Activated CD8-positive, alpha-beta T cell treated with anti-CD3 and anti-CD28 coated beads, Interleukin-2, amount 10 ng/mL, durations not matched to agents 7 days and 5 days (primary cell): ENCODE results near the gene SNX24. TPM values are rescaled to one million over a fixed set of nuclear protein-coding genes. Genes with fewer than 3 reads are reported as not detected.
"Not testable (repeated sequence)": the region's sequence is repeated elsewhere in the genome, so short reads cannot be mapped to it uniquely, and the experiment has no call there.

ENCODE experiments used
- ATAC-seq: fragments of 150-1000 bp; cut with Tn5 transposase; one replicate; pipeline ENCODE4 v1.10.0; 2021; ENCODE audit warnings: moderate library complexity
- CTCF ChIA-PET: fragments of 350-600 bp; sonication (Branson Sonifier 250); formaldehyde crosslinking; loops from one replicate; lab custom pipeline; 2021; ENCODE audit warnings: antibody characterized with exemption; lab: Charles Lee
- POLR2A ChIA-PET: fragments of 350-600 bp; sonication (Branson Sonifier 250); formaldehyde crosslinking; loops from one replicate; lab custom pipeline; 2021; ENCODE audit warnings: antibody characterized with exemption; lab: Charles Lee
- DNase-seq: peaks from one replicate; pipeline ENCODE4 v3.0.0-alpha.2; 2020
- H3K27ac Mint-ChIP-seq: one replicate; pipeline ENCODE4 v1.8.0; 2021; ENCODE audit warnings: mild to moderate bottlenecking, mixed read lengths
- H3K27me3 Mint-ChIP-seq: one replicate; pipeline ENCODE4 v1.8.0; 2021; ENCODE audit warnings: low read depth, mixed read lengths
- H3K36me3 Mint-ChIP-seq: one replicate; pipeline ENCODE4 v1.8.0; 2021; ENCODE audit warnings: low read depth, mixed read lengths
- H3K4me1 Mint-ChIP-seq: one replicate; pipeline ENCODE4 v1.8.0; 2021; ENCODE audit warnings: low read depth, mixed read lengths
- H3K4me3 Mint-ChIP-seq: one replicate; pipeline ENCODE4 v1.8.0; 2021; ENCODE audit warnings: mild to moderate bottlenecking, mixed read lengths
- H3K9me3 Mint-ChIP-seq: one replicate; pipeline ENCODE4 v1.8.0; 2022; ENCODE audit warnings: mixed read lengths; ENCODE audit not compliant: insufficient read depth
- total RNA-seq, 2 experiments: library from RNA; stranded (reverse); gene quantifications; one replicate each; pipeline ENCODE4 v1.2.3, GENCODE V29; 2021

Gene SNX24
- total RNA-seq, 2 experiments from 2014 or later, result 0.29 to 1.6 TPM

DNA sequence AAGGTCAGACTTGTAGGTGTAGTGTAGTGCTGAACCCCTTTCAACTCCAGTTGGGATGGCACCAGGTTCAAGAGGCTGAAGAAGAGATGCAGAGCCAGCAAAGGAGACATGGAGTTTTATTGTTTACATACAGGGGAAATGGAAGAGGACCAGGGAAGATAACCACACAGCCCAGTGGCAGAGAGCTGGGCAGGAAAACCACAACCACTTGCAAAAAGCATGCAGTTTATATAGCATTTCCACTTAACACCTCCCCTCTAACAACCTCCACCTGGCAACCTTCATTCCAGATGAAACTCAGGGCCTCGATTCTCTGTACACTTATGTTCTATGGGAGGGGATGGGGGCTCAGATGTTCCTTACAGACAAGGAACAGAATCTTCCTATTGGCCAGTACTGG, 56.9 kb downstream of the SNX24 start:
- DNase-seq (no peak), ATAC-seq (no peak)
- H3K4me1 Mint-ChIP-seq, result peaks cover 12% of the 10 kb centered on the region
- peaks cover 2% of the 10 kb centered on the region for H3K27me3 Mint-ChIP-seq
- H3K27ac Mint-ChIP-seq, result no peak overlapping the region
- no peak overlapping the region for H3K4me3 Mint-ChIP-seq
- ChIA-PET POLR2A (no interaction called here), CTCF (no interaction called here)
- H3K9me3 Mint-ChIP-seq, result no peaks in the 10 kb centered on the region
- no peaks in the 10 kb centered on the region for H3K36me3 Mint-ChIP-seq

DNA sequence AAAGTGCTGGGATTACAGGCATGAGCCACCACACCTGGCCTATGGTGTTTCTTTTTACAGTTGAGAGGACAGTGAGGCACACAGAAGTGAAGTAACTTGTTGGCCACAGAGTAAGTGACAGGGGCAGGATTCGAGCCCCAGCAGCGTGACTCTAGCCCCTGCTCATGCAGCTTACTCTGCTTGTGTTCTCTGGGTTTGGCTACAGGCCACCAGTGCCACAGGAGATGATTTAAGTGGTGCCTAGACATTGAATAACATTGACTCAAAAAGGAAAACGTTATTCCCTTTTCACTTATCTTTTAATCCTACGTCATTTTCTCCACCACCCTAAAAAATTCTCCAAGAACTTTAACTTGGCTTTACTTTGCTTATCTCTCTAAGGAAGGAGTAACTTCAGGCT, 61.4 kb downstream of the SNX24 start:
- DNase-seq (no peak), ATAC-seq (no peak)
- ChIA-PET CTCF (no interaction called here), POLR2A (no interaction called here)
- Mint-ChIP-seq H3K36me3 (no peaks in the 10 kb centered on the region), H3K4me1 (peaks cover 12% of the 10 kb centered on the region), H3K9me3 (no peaks in the 10 kb centered on the region), H3K27me3 (no peaks in the 10 kb centered on the region), H3K4me3 (no peak overlapping the region), H3K27ac (no peak overlapping the region)

DNA sequence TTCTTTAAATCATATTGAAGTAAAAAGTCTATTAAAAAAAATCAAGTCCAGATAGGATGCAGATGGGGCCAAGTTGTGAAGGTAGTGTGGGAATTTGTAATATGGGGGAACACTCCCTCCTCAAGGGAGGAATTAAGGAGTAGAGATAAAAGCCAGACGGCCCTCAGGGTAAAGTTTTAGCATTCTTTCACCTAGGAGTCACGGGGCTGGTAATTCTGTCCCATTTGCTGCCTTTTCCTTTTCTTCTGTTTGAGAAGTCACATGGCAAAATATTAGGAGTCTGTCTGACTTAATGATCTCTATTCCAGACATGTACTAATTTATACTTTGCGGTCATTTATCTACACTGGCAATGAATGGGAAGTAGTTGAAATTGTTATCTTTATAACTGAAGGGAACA, 61.9 kb downstream of the SNX24 start:
- CTCF ChIA-PET, result no interaction called here
- DNase-seq (no peak), ATAC-seq (no peak)
- no peaks in the 10 kb centered on the region for H3K9me3 Mint-ChIP-seq
- no peaks in the 10 kb centered on the region for H3K27me3 Mint-ChIP-seq
- POLR2A ChIA-PET, result no interaction called here
- no peak overlapping the region for H3K4me3 Mint-ChIP-seq
- no peak overlapping the region for H3K27ac Mint-ChIP-seq
- H3K4me1 Mint-ChIP-seq, result peaks cover 8% of the 10 kb centered on the region
- no peaks in the 10 kb centered on the region for H3K36me3 Mint-ChIP-seq

DNA sequence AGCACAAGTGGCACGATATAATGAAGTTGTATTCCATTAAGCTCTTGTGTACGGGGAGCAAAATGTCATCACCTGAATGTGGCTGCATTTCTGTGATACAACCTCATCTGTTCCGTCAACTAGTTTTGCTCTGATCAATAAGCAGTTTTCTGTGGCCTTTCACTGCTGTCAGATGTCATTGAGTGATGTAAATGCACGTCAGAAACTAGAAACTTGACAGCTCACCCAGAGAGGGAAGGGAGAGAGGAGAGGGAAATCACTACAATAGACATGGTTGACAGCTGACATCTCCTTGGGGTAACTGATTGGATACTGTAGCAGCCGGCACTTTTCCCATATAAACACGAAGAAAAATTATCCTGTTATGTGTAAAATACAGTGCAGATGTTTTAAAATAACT, 62.7 kb downstream of the SNX24 start:
- no peak overlapping the region for H3K27ac Mint-ChIP-seq
- no peaks in the 10 kb centered on the region for H3K36me3 Mint-ChIP-seq
- no peak overlapping the region for H3K4me3 Mint-ChIP-seq
- no peak for DNase-seq
- H3K9me3 Mint-ChIP-seq, result no peaks in the 10 kb centered on the region
- H3K27me3 Mint-ChIP-seq, result no peaks in the 10 kb centered on the region
- ChIA-PET POLR2A (no interaction called here), CTCF (no interaction called here)
- H3K4me1 Mint-ChIP-seq, result no peaks in the 10 kb centered on the region
- ATAC-seq, result no peak

DNA sequence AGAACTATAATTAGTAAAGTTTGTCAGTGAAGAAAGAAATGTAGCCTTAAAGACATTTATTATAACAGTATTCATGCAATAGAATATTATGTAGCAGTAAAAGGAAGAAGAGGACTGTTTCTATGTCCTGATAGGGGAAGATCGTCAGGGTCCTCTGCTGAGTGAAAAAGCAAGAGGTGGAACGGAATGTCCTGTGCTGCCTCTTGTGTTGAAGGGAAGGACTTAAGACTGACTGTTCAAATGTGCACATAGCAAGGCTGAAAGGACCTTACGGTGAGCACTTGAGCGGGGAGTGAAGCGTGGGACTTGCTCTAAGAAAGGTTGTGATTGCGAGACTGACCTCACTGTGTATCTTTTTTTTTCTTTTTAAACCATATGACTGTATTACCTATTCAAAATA, 63.2 kb downstream of the SNX24 start:
- Mint-ChIP-seq H3K27me3 (no peaks in the 10 kb centered on the region), H3K36me3 (no peaks in the 10 kb centered on the region), H3K27ac (no peak overlapping the region), H3K9me3 (no peaks in the 10 kb centered on the region), H3K4me3 (no peak overlapping the region), H3K4me1 (no peaks in the 10 kb centered on the region)
- POLR2A ChIA-PET, result no interaction called here
- CTCF ChIA-PET, result no interaction called here
- DNase-seq, result no peak
- no peak for ATAC-seq

DNA sequence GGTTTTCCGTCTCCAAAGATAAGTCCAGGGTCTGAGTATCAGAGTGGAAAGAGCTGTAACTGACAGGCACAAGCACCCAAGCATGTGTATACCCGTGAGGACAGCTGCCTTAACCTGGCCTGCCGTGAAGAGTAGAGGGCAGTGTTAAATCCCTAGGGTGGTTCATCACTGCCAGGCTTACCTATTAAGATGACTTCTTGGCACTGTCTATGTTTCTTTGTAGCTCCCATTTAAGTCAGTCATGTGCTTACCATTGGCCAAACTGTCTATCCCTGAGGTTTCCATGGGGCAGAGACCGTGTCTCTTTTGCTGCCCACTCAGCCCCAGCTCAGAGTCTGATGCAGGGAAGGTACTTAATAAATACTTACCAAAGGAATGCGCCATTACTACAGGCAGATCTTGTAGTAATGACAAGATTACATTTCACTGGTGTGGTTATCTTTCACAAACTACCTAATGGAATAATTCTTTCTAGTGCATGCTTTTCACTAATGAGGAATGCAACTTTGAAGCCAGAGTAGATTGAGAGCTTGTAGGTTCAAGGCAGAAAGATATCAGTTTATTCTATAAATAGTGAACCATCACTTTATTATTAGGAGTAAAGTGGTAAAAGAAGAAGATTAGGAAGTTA, 64.2 kb downstream of the SNX24 start:
- no peaks in the 10 kb centered on the region for H3K4me1 Mint-ChIP-seq
- ChIA-PET POLR2A (no interaction called here), CTCF (no interaction called here)
- H3K36me3 Mint-ChIP-seq, result no peaks in the 10 kb centered on the region
- H3K27me3 Mint-ChIP-seq, result no peaks in the 10 kb centered on the region
- DNase-seq (no peak), ATAC-seq (no peak)
- H3K4me3 Mint-ChIP-seq, result no peak overlapping the region
- no peaks in the 10 kb centered on the region for H3K9me3 Mint-ChIP-seq
- no peak overlapping the region for H3K27ac Mint-ChIP-seq

DNA sequence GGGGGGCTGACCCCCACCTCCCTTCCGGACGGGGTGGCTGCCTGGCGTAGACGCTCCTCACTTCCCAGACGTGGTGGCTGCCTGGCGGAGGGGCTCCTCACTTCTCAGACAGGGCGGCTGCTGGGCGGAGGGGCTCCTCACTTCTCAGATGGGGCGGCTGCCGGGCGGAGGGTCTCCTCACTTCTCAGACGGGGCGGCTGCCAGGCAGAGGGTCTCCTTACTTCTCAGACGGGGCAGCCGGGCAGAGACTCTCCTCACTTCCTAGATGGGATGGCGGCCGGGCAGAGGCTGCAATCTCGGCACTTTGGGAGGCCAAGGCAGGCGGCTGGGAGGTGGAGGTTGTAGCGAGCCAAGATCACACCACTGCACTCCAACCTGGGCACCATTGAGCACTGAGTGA, 68.0 kb downstream of the SNX24 start:
- H3K27me3 Mint-ChIP-seq, H3K4me1 Mint-ChIP-seq, H3K36me3 Mint-ChIP-seq, H3K27ac Mint-ChIP-seq, H3K9me3 Mint-ChIP-seq, ATAC-seq, CTCF ChIA-PET, H3K4me3 Mint-ChIP-seq, POLR2A ChIA-PET, DNase-seq: not testable (repeated sequence)

DNA sequence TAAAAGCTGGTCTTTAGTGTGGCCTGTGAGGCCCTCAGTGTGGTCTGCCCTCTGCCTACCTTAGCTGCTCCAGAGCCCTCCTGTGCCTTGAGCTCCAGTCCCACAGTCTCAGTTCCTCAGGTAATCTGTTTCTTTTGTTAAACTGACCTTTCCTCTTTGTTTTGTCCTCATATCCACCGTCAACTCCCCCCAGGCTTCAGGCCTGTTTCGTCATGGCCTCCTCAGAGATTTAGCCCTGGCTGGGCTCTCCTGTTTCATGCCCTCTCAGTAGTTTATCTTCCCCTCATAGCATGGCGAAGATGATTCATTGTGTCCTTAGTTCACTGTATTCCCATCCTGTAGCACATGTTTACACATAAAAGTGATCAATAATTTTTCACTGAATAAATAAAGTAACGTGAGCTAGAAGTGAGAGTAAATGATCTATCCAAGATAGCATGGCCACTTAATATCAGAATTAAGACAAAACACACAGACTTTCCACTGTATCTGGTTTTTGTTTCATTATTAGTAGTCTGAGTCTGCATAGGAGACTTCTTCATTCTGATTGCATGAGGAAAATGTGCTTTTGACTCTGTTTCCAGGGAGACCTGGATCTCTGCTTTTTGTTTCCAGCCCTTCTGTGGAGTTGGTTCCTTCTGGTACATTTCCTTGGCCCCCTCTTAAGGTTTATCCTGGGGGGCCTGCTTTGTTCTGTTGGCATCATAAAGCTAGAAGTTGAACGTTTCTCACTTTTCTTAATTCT, 70.5 kb downstream of the SNX24 start:
- H3K4me3 Mint-ChIP-seq, result no peak overlapping the region
- H3K9me3 Mint-ChIP-seq, result no peaks in the 10 kb centered on the region
- ChIA-PET POLR2A (no interaction called here), CTCF (no interaction called here)
- no peak for ATAC-seq
- no peaks in the 10 kb centered on the region for H3K27me3 Mint-ChIP-seq
- H3K4me1 Mint-ChIP-seq, result no peaks in the 10 kb centered on the region
- H3K27ac Mint-ChIP-seq, result no peak overlapping the region
- no peaks in the 10 kb centered on the region for H3K36me3 Mint-ChIP-seq
- no peak for DNase-seq

DNA sequence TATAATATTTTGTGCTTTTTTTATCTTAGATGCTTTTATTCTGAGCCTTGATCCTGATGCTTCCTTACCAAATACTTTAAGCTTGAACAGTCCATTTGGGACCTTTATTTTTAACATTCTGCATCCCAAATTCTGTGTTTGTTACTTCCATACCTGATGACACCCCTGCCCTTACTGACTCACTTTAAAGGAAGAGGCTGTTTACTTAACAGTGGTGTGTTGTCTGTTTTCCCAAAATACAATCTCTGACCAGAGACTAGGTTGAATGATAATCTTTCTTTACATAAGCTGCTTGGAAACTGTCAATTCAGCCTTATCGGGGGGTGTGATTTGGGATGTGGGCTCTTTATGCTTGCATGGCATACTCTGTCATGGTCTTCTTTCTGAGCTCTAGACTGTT, 71.1 kb downstream of the SNX24 start:
- Mint-ChIP-seq H3K36me3 (no peaks in the 10 kb centered on the region), H3K27me3 (no peaks in the 10 kb centered on the region), H3K4me1 (no peaks in the 10 kb centered on the region), H3K4me3 (no peak overlapping the region), H3K9me3 (no peaks in the 10 kb centered on the region), H3K27ac (no peak overlapping the region)
- ChIA-PET POLR2A (no interaction called here), CTCF (no interaction called here)
- ATAC-seq (no peak), DNase-seq (no peak)

DNA sequence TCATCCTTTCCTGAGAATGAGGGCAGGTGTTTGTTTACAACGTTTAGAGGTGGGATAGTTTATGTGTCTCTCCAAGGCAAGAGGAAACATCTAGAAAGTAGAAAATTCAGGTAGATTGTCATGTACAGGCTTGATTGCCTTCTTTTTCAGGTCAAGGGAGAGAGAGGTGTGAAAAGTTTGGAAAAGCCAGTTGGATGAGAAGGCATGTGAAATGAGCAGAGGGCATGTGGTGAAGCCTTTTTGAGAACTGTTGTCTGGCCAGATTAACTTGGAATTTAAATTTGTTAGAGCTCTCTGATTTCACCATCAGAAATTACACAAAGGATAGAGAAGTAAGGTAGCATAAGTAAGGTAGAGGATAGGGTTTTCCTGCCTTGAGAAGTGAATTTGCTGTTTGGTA, 74.6 kb downstream of the SNX24 start:
- DNase-seq (no peak), ATAC-seq (no peak)
- Mint-ChIP-seq H3K9me3 (no peaks in the 10 kb centered on the region), H3K27me3 (no peaks in the 10 kb centered on the region), H3K4me3 (no peak overlapping the region), H3K27ac (no peak overlapping the region), H3K36me3 (no peaks in the 10 kb centered on the region), H3K4me1 (no peaks in the 10 kb centered on the region)
- ChIA-PET CTCF (no interaction called here), POLR2A (no interaction called here)

DNA sequence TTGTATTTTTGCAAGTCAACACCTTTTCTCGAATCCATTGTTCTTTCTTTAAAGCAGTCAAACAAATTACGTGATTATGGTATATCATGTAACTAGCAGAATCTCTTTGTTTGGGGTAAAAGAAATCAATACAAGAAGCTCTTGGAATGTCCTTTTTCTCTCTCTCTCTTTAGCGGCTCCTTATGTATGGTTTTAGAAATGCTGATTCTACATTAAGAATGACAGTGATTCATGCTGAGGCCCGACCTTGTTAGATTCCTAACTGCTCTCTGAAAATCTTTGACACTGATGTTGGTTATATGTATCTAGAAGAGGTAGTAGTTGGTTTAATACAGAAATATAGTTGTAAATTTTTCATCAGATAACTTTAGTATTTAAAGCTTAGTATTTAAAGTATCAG, 76.4 kb downstream of the SNX24 start:
- DNase-seq (no peak), ATAC-seq (no peak)
- ChIA-PET CTCF (no interaction called here), POLR2A (no interaction called here)
- H3K27me3 Mint-ChIP-seq, result no peaks in the 10 kb centered on the region
- no peak overlapping the region for H3K27ac Mint-ChIP-seq
- no peaks in the 10 kb centered on the region for H3K4me1 Mint-ChIP-seq
- no peaks in the 10 kb centered on the region for H3K9me3 Mint-ChIP-seq
- H3K36me3 Mint-ChIP-seq, result no peaks in the 10 kb centered on the region
- H3K4me3 Mint-ChIP-seq, result no peak overlapping the region

DNA sequence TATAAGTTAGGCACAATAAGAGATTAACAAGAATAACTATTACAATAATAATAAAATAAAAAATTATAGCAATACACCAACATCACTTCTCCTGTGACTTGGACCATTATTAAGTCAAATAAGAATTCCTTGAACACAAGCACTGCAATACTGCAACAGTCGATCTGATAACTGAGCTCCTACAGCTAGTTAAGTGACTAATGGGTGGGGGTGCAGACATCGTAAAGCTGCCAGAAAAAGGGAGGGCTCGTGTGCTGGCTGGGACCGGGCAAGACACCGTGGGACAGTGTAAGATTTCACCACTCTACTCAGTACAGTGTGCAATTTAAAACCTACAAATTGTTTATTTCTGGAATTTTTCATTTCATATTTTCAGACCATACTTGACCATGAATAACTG, 78.8 kb downstream of the SNX24 start:
- ChIA-PET CTCF (no interaction called here), POLR2A (no interaction called here)
- ATAC-seq (no peak), DNase-seq (no peak)
- Mint-ChIP-seq H3K4me3 (no peak overlapping the region), H3K27ac (no peak overlapping the region), H3K9me3 (no peaks in the 10 kb centered on the region), H3K36me3 (no peaks in the 10 kb centered on the region), H3K4me1 (no peaks in the 10 kb centered on the region), H3K27me3 (no peaks in the 10 kb centered on the region)
